Measurements from ENCODE around the gene KIF16B. TPM values are rescaled to one million over a fixed set of nuclear protein-coding genes. Genes with fewer than 3 reads are reported as not detected.

Gene KIF16B
- total RNA-seq, 4 donors from 2014 or later: 22.2 to 59.2 (median 31.4) TPM

GRCh38 chr20:16360668-16361067, 212.6 kb downstream of the KIF16B start:
- WGBS, 2 donors: 80% methylated on average over 5 of the region's 5 CpGs
- H3K4me3 ChIP-seq (ENCODE audit: low read depth, poor library complexity, severe bottlenecking): no peak overlapping the region
- intact Hi-C loops (cut with DNase I; ENCODE audit: low total_unique reads): no loop called here
- no peak for TF ChIP-seq CTCF (IDR thresholded peaks at IDR 0.05)
- TF ChIP-seq POLR2A (IDR thresholded peaks at IDR 0.05): no peak
- DNase-seq (ENCODE audit: low spot score in 2 of 2): no peak

- H3K4me3 ChIP-seq (ENCODE audit: low read depth, poor library complexity, severe bottlenecking): no peak overlapping the region
- DNase-seq (ENCODE audit: low spot score in 2 of 2): no peak
- intact Hi-C loops (cut with DNase I; ENCODE audit: low total_unique reads): no loop called here
- TF ChIP-seq CTCF (IDR thresholded peaks at IDR 0.05) (no peak), POLR2A (IDR thresholded peaks at IDR 0.05) (no peak)
- WGBS, 2 donors: 91 to 96% methylated on average over 1 of the region's 1 CpG
These were observed 219.8 kb downstream of the KIF16B start for GRCh38 chr20:16353417-16353781.

- DNase-seq (ENCODE audit: low spot score in 2 of 2): no peak
- no peak overlapping the region for H3K4me3 ChIP-seq (ENCODE audit: low read depth, poor library complexity, severe bottlenecking)
- intact Hi-C loops (cut with DNase I; ENCODE audit: low total_unique reads): no loop called here
- TF ChIP-seq CTCF (IDR thresholded peaks at IDR 0.05): no peak
- no peak for TF ChIP-seq POLR2A (IDR thresholded peaks at IDR 0.05)
- 98% methylated on average over 5 of the region's 5 CpGs for WGBS, 2 donors
These were observed 220.4 kb downstream of the KIF16B start for GRCh38 chr20:16352751-16353416.

GRCh38 chr20:16352321-16352720, 220.9 kb downstream of the KIF16B start:
- WGBS, 2 donors: 76 to 79% methylated on average over 4 of the region's 4 CpGs

GRCh38 chr20:16351415-16351814, 221.8 kb downstream of the KIF16B start:
- 85 to 86% methylated on average over 9 of the region's 9 CpGs for WGBS, 2 donors

More at GRCh38 chr20:16352321-16352720, 220.9 kb downstream of the KIF16B start:
- TF ChIP-seq POLR2A (IDR thresholded peaks at IDR 0.05) (no peak), CTCF (IDR thresholded peaks at IDR 0.05) (no peak)
- intact Hi-C loops (cut with DNase I; ENCODE audit: low total_unique reads): no loop called here
- no peak overlapping the region for H3K4me3 ChIP-seq (ENCODE audit: low read depth, poor library complexity, severe bottlenecking)
- DNase-seq (ENCODE audit: low spot score in 2 of 2): no peak

More at GRCh38 chr20:16351415-16351814, 221.8 kb downstream of the KIF16B start:
- H3K4me3 ChIP-seq (ENCODE audit: low read depth, poor library complexity, severe bottlenecking): no peak overlapping the region
- DNase-seq (ENCODE audit: low spot score in 2 of 2): no peak
- TF ChIP-seq POLR2A (IDR thresholded peaks at IDR 0.05) (no peak), CTCF (IDR thresholded peaks at IDR 0.05) (no peak)
- intact Hi-C loops (cut with DNase I; ENCODE audit: low total_unique reads): no loop called here

All from lower leg skin (tissue), 4 donors.